Measurements from ENCODE around the gene CCL11. TPM values are rescaled to one million over a fixed set of nuclear protein-coding genes. Genes with fewer than 3 reads are reported as not detected.
A peak's percentile ranks its signal among the peaks of the same experiment; 100 is the strongest.

Gene CCL11
- total and polyA plus RNA-seq, 2 experiments from 2014 or later = not detected

- Histone ChIP-seq H3K27me3 (ENCODE audit: insufficient read depth) (peaks cover 9% of the 10 kb centered on the region; the same call in 1 of the 2 replicates), H3K79me2 (replicated peaks; ENCODE audit: insufficient read depth) (no peaks in the 10 kb centered on the region), H3K9me2 (ENCODE audit: insufficient read depth) (peaks cover 8% of the 10 kb centered on the region; the same call in 1 of the 2 replicates), H2AFZ (peak overlapping the region; percentile 33; the same call in 1 of the 2 replicates), H3F3A (replicated peaks; ENCODE audit: low read depth) (peaks cover 5% of the 10 kb centered on the region), H3K36me3 (ENCODE audit: insufficient read depth) (no peaks in the 10 kb centered on the region; the same call in 1 of the 2 replicates), H3K4me1 (ENCODE audit: insufficient read depth) (peaks cover 31% of the 10 kb centered on the region), H3K4me2 (peak overlapping the region; percentile 89), H4K20me1 (replicated peaks; ENCODE audit: insufficient read depth) (no peaks in the 10 kb centered on the region), H3K27ac (ENCODE audit: low read depth) (peak overlapping the region; percentile 85), H3K4me3 (peak overlapping the region; percentile 46)
- H3K36me3 Mint-ChIP-seq (ENCODE audit: low read depth) = no peaks in the 10 kb centered on the region; the same call in 2 of the 3 replicates
- peaks cover 9% of the 10 kb centered on the region for H3K27me3 Mint-ChIP-seq (ENCODE audit: insufficient read depth, low read depth, poor library complexity)
- H3K4me3 Mint-ChIP-seq = peak overlapping the region; percentile 74
- TF ChIP-seq CTCF (conservative IDR thresholded peaks at IDR 0.05; ENCODE audit: low read depth in 2 of 2) = no peak
- TF ChIP-seq NANOG (IDR thresholded peaks at IDR 0.05; ENCODE audit: borderline replicate concordance) = no peak
- no peak for TF ChIP-seq ZNF114 (CRISPR knock-in tag; IDR thresholded peaks at IDR 0.05)
- TF ChIP-seq EZH2phosphoT487 (IDR thresholded peaks at IDR 0.05; ENCODE audit: unreplicated experiment) = no peak
- no peak for TF ChIP-seq ZNF331 (CRISPR knock-in tag; IDR thresholded peaks at IDR 0.05; ENCODE audit: low read depth)
- no peak for TF ChIP-seq STAT1 (IDR thresholded peaks at IDR 0.05; ENCODE audit: unreplicated experiment)
- no peak for TF ChIP-seq POLR2AphosphoS5 (IDR thresholded peaks at IDR 0.05; ENCODE audit: low read depth)
- ATAC-seq (no peak), DNase-seq (ENCODE audit: low spot score) (no peak)
- H3K9me3 Mint-ChIP-seq = no peaks in the 10 kb centered on the region
- H3K4me1 Mint-ChIP-seq = peaks cover 36% of the 10 kb centered on the region
- H3K27ac Mint-ChIP-seq = no peak overlapping the region
Measured at GRCh38 chr17:34255841-34256240, 29.7 kb upstream of the CCL11 start.

- Histone ChIP-seq H3K4me1 (ENCODE audit: insufficient read depth) (peaks cover 25% of the 10 kb centered on the region), H3K9me2 (ENCODE audit: insufficient read depth) (peaks cover 8% of the 10 kb centered on the region; the same call in 1 of the 2 replicates), H3K4me3 (no peak overlapping the region), H3K27me3 (ENCODE audit: insufficient read depth) (peaks cover 6% of the 10 kb centered on the region; the same call in 1 of the 2 replicates), H3K4me2 (no peak overlapping the region), H3K27ac (ENCODE audit: low read depth) (no peak overlapping the region), H2AFZ (no peak overlapping the region), H3K79me2 (replicated peaks; ENCODE audit: insufficient read depth) (no peaks in the 10 kb centered on the region), H3F3A (replicated peaks; ENCODE audit: low read depth) (peaks cover 5% of the 10 kb centered on the region), H3K36me3 (ENCODE audit: insufficient read depth) (no peaks in the 10 kb centered on the region; the same call in 1 of the 2 replicates), H4K20me1 (replicated peaks; ENCODE audit: insufficient read depth) (no peaks in the 10 kb centered on the region)
- peaks cover 29% of the 10 kb centered on the region for H3K4me1 Mint-ChIP-seq
- H3K4me3 Mint-ChIP-seq = no peak overlapping the region
- H3K36me3 Mint-ChIP-seq (ENCODE audit: low read depth) = no peaks in the 10 kb centered on the region; the same call in 2 of the 3 replicates
- no peak overlapping the region for H3K27ac Mint-ChIP-seq
- ATAC-seq (no peak), DNase-seq (ENCODE audit: low spot score) (no peak)
- H3K27me3 Mint-ChIP-seq (ENCODE audit: insufficient read depth, low read depth, poor library complexity) = peaks cover 6% of the 10 kb centered on the region
- H3K9me3 Mint-ChIP-seq = no peaks in the 10 kb centered on the region
- TF ChIP-seq ZNF462 (CRISPR knock-in tag; IDR thresholded peaks at IDR 0.05) (no peak), ZNF331 (CRISPR knock-in tag; IDR thresholded peaks at IDR 0.05; ENCODE audit: low read depth) (no peak), STAT1 (IDR thresholded peaks at IDR 0.05; ENCODE audit: unreplicated experiment) (no peak), NANOG (IDR thresholded peaks at IDR 0.05; ENCODE audit: borderline replicate concordance) (no peak), EZH2 (IDR thresholded peaks at IDR 0.05; ENCODE audit: low read depth, unreplicated experiment) (no peak), ETS1 (IDR thresholded peaks at IDR 0.05) (no peak), POLR2AphosphoS5 (IDR thresholded peaks at IDR 0.05; ENCODE audit: low read depth) (no peak), EZH2phosphoT487 (IDR thresholded peaks at IDR 0.05; ENCODE audit: unreplicated experiment) (no peak), CREB1 (CRISPR knock-in tag; IDR thresholded peaks at IDR 0.05; ENCODE audit: low read depth) (no peak), ZNF114 (CRISPR knock-in tag; IDR thresholded peaks at IDR 0.05) (no peak)
Measured at GRCh38 chr17:34257299-34257985, 28.1 kb upstream of the CCL11 start.
